ENCODE data around the gene ARL9.
"Not testable (repeated sequence)": the region's sequence is repeated elsewhere in the genome, so short reads cannot be mapped to it uniquely, and the experiment has no call there.

The ARL9 gene

DNA sequence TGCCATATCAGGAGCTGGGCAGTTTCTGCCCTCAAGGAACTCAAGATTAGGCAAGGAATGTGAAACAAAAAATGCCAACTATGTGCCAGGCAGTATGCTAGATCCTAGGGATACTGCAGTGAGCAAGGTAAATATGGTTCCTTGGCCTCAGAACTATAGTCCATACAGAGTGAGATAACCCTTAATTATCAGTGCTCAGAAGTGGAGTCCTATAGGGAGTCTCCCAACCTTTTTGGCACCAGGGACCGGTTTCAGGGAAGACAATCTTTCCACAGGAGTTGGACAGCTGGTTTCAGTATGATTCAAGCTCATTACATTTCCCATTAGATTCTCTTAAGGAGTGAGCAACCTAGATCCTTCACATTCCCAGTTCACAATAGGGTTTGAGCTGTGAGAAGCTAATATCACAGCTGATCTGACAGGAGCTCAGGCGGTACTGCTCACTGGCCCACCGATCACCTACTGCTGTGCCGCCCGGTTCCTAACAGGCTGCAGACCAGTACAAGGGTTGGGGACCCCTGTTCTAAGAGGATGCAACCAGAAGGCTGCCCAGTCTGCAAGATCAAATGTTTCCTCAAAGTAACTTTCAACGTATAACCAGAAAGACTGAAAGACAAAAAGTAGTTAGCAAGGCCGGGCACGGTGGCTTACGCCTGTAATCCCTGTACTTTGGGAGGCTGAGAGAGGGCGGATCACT lies 39.8 kb upstream of the ARL9 start:
- H3K4me1 Mint-ChIP-seq: peaks cover 54% of the 10 kb centered on the region
- H3K4me3 Mint-ChIP-seq: peak overlapping the region; percentile 97
- no peaks in the 10 kb centered on the region for H3K9me3 Mint-ChIP-seq
- DNase-seq: no peak
- peaks cover 21% of the 10 kb centered on the region for H3K36me3 Mint-ChIP-seq (ENCODE audit: low read depth)
- TF ChIP-seq, protein P1, sequence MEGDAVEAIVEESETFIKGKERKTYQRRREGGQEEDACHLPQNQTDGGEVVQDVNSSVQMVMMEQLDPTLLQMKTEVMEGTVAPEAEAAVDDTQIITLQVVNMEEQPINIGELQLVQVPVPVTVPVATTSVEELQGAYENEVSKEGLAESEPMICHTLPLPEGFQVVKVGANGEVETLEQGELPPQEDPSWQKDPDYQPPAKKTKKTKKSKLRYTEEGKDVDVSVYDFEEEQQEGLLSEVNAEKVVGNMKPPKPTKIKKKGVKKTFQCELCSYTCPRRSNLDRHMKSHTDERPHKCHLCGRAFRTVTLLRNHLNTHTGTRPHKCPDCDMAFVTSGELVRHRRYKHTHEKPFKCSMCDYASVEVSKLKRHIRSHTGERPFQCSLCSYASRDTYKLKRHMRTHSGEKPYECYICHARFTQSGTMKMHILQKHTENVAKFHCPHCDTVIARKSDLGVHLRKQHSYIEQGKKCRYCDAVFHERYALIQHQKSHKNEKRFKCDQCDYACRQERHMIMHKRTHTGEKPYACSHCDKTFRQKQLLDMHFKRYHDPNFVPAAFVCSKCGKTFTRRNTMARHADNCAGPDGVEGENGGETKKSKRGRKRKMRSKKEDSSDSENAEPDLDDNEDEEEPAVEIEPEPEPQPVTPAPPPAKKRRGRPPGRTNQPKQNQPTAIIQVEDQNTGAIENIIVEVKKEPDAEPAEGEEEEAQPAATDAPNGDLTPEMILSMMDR (IDR thresholded peaks at IDR 0.05): no peak
- no peaks in the 10 kb centered on the region for H3K27me3 Mint-ChIP-seq (ENCODE audit: low read depth, poor library complexity)
- H3K27ac Mint-ChIP-seq: peak overlapping the region; percentile 99

DNA sequence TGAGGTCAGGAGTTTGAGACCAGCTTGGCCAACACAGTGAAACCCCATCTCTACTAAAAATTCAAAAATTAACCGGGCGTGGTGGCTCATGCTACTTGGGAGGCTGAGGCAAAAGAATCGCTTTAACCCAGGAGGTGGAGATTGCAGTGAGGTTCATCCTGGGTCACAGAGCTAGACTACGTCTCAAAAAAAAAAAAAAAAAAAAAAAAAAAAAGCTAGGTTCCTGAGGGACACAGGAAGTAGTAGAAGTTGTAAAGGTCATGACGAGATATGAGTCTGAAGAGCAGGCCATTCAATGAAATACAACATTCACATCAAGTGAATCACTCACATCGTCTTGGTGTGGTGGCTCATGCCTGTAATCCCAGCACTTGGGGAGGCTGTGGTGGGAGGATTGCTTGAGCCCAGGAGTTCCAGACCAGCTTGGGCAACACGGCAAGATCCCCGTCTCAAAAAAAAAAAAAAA lies 39.3 kb upstream of the ARL9 start:
- H3K27ac Mint-ChIP-seq: peak overlapping the region; percentile 99
- H3K27me3 Mint-ChIP-seq (ENCODE audit: low read depth, poor library complexity); H3K9me3 Mint-ChIP-seq; DNase-seq: not testable (repeated sequence)
- H3K36me3 Mint-ChIP-seq (ENCODE audit: low read depth): peaks cover 26% of the 10 kb centered on the region
- H3K4me3 Mint-ChIP-seq: peak overlapping the region; percentile 97
- peaks cover 54% of the 10 kb centered on the region for H3K4me1 Mint-ChIP-seq

DNA sequence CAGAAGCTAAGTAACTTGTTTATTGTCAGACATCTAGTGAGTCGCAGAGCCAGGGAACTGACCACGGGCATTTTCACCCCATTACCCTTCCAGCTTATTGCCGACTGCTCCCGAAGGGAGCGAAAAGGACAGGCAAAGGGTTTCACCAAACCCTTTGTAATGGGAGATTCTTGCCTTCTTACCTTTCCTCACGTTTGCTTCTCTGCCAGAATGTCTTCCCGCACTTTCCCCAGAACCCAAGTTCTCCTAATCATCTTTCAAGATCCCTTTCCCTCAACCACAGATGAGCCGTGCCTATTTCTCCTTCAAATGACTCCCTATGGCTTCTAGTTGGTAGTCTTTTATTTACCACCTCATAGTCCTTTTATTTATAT lies 38.7 kb upstream of the ARL9 start:
- Mint-ChIP-seq H3K36me3 (ENCODE audit: low read depth) (peaks cover 30% of the 10 kb centered on the region), H3K4me3 (peak overlapping the region; percentile 97), H3K27ac (peak overlapping the region; percentile 99), H3K9me3 (no peaks in the 10 kb centered on the region), H3K27me3 (ENCODE audit: low read depth, poor library complexity) (no peaks in the 10 kb centered on the region), H3K4me1 (peaks cover 54% of the 10 kb centered on the region)
- TF ChIP-seq, protein P1 (IDR thresholded peaks at IDR 0.05): no peak
- no peak for DNase-seq

DNA sequence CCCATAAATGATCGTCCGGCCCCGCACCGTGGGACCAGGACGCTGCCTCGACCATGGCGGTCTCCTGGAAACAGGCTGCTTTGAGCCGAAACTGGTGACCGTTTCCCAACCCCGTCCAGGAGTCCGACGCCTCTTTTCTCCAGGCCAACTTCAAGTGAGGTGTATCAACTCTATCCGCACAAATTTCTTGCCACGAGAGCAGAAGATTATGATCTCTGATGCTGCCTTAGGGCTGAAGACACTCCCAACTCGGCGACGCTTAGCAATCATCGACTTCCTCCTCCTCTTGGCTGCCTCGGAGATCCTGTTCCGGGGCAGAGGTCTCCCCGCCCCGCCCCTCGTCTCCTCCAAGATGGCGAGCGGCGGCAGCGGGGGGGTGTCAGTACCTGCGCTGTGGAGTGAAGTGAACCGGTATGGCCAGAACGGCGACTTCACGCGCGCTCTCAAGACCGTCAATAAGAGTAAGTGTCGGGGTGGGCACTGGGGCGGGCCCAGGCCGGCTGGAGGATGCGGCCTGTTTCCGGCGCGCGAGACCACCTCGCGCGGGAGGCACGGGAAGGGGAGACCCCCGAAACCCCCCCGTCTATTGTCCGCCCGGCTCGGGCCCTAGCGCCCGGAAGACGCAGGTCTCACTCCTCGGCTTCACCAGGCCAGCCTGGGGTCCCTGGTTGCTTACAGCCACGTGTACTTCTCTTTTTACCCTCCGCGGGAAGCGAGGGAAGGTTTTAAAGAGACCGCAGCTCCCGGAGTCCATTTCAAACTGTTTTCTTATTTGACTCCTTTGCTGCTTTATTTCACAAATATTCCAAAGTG lies 38.1 kb upstream of the ARL9 start, which contains the start of gene SRP72:
Gene SRP72, plus strand, starts transcription at position 334 of the 813 bp plus-strand sequence. Its CDS starts 19 bp downstream, at position 353.
- H3K4me1 Mint-ChIP-seq: peaks cover 54% of the 10 kb centered on the region
- peak; percentile 91 for DNase-seq

DNA sequence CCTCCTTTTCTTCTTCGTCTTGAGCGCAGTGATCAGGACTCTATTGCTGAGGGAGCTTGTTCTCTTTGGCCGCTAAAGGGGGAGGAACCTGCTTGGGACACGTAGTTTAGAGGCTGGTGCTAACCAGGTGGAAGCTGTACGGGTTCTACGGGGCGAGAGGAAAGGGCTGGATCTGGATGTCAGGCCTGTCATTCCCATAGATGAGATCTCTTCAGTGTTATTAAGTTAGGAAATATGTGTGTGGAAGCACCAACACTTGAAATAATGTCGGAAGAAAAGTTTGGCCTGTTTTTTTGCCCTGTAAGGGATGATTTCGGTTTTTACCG lies 37.5 kb upstream of the ARL9 start:
- H3K36me3 Mint-ChIP-seq (ENCODE audit: low read depth): peaks cover 34% of the 10 kb centered on the region
- TF ChIP-seq, protein P1 (IDR thresholded peaks at IDR 0.05): no peak
- peak overlapping the region; percentile 99 for H3K27ac Mint-ChIP-seq
- H3K4me1 Mint-ChIP-seq: peaks cover 54% of the 10 kb centered on the region
- H3K9me3 Mint-ChIP-seq: no peaks in the 10 kb centered on the region
- H3K27me3 Mint-ChIP-seq (ENCODE audit: low read depth, poor library complexity): no peaks in the 10 kb centered on the region
- H3K4me3 Mint-ChIP-seq: peak overlapping the region; percentile 97
- peak; percentile 19 for DNase-seq

More for the DNA sequence above, 38.1 kb upstream of the ARL9 start, which contains the start of gene SRP72:
- Mint-ChIP-seq H3K27ac (peak within 1 kb of the TSS; percentile 99), H3K27me3 (ENCODE audit: low read depth, poor library complexity) (no peaks in the 10 kb centered on the region), H3K4me3 (peak within 1 kb of the TSS; percentile 97), H3K9me3 (no peaks in the 10 kb centered on the region), H3K36me3 (ENCODE audit: low read depth) (peaks cover 30% of the 10 kb centered on the region)
- TF ChIP-seq, protein P1 (IDR thresholded peaks at IDR 0.05): no peak

DNA sequence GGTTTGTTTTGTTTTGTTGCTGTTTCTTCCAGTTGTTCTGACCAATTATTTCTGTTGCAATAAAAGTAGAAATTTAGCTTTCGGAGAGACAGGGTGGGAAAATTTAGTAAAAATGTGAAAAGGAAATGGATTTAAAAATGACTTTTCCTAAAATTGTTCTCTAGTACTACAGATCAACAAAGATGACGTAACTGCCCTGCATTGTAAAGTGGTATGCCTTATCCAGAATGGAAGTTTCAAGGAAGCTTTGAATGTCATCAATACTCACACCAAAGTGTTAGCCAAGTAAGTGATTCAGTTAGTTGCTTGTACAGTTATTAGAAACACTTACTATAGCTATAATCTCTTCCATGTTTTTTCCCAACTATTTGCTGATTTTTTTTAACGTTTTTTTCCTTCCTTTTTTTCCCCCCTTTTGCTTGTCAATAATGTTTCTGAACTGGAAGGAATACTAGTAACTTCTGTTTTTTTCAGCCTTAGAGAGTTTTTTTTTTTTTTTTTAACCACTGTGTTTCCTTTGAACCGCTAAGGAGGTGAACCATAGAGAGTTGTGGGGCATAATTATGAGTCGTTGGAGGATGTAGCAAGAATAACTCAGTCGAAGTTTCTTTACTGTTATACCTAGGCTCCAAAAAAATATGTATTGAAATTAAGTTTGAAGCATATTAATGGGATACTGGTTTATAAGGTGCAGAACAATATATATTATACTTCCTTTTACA lies 35.9 kb upstream of the ARL9 start:
- Mint-ChIP-seq H3K4me1 (peaks cover 49% of the 10 kb centered on the region), H3K36me3 (ENCODE audit: low read depth) (peaks cover 47% of the 10 kb centered on the region), H3K9me3 (no peaks in the 10 kb centered on the region), H3K4me3 (peak overlapping the region; percentile 97), H3K27me3 (ENCODE audit: low read depth, poor library complexity) (no peaks in the 10 kb centered on the region), H3K27ac (peak overlapping the region; percentile 70)
- DNase-seq: no peak
- TF ChIP-seq, protein P1 (IDR thresholded peaks at IDR 0.05): no peak

All from nephron progenitor cell (in vitro differentiated cells).